ENCODE measurements around the gene RAB27A. TPM values are rescaled to one million over a fixed set of nuclear protein-coding genes. Genes with fewer than 3 reads are reported as not detected.

Gene RAB27A
- total and polyA plus RNA-seq, 9 of the 15 experiments (the other 6 are each of a cell fraction or from before 2014, with no cell fraction given) = 31.5 to 171 (median 80.4) TPM

GRCh38 chr15:55241891-55242290 is 47.7 kb downstream of the RAB27A start:
- Histone ChIP-seq H3K27ac (ENCODE audit: extremely low read depth, low read depth, low read length) (no peak overlapping the region; the same call in 2 of the 3 replicates), H3K9ac (ENCODE audit: insufficient read depth in 1 of 2, low read depth in 2 of 2, low read length in 2 of 2) (no peak overlapping the region), H3K9me3 (replicated peaks; ENCODE audit: control insufficient read depth, insufficient read depth, low read depth, low read length) (no peaks in the 10 kb centered on the region), H3K4me3 (no peak overlapping the region), H3K9me1 (ENCODE audit: control insufficient read depth, insufficient read depth, low read length) (no peaks in the 10 kb centered on the region), H4K20me1 (replicated peaks; ENCODE audit: control insufficient read depth, insufficient read depth, low read length) (no peaks in the 10 kb centered on the region), H3K79me2 (ENCODE audit: control insufficient read depth, insufficient read depth, low read length) (peaks cover 81% of the 10 kb centered on the region), H3K27me3 (ENCODE audit: control insufficient read depth in 2 of 2, insufficient read depth in 2 of 2, low read length in 2 of 2) (no peaks in the 10 kb centered on the region), H2AFZ (ENCODE audit: low read depth, low read length) (no peak overlapping the region), H3K36me3 (ENCODE audit: control insufficient read depth, insufficient read depth, low read length) (0 out of 3 replicates have a peak, but pooled peaks cover 10% of the 10 kb centered on the region), H3K4me2 (ENCODE audit: insufficient read depth, low read length) (no peak overlapping the region), H3K4me1 (replicated peaks in 1 of 2; ENCODE audit: control insufficient read depth in 2 of 2, insufficient read depth in 2 of 2, low read length in 2 of 2) (peaks cover 0 to 43% of the 10 kb centered on the region in 2 experiments; a peak in 3 of 5 replicates)
- TF ChIP-seq MTA3 (IDR thresholded peaks at IDR 0.05; ENCODE audit: borderline replicate concordance) (no peak), KDM1A (IDR thresholded peaks at IDR 0.05) (0 out of 4 replicates have a peak, but pooled peaks of 1 of the 2 experiments have one; percentile 23)
- FAIRE-seq (no peak), DNase-seq (ENCODE audit: extremely low read depth in 1 of 4, low spot score in 3 of 4) (no peak), ATAC-seq (no peak)
- CTCF ChIA-PET (ENCODE audit: low intra/inter-chr PET ratio) = no interaction called here
- BruUV-seq (replicated peaks) = no TSS peak
- intact Hi-C loops (cut with micrococcal nuclease) = no loop called here
- POLR2A ChIA-PET = no interaction called here
- 15% methylated on average over 1 of the region's 1 CpG for WGBS (ENCODE audit: insufficient coverage, low coverage, missing lambda C conversion rate)
- in situ Hi-C loops (cut with MboI) = loop anchor here (5.0 kb wide), 1 partner anchor 40 kb away; no protein-coding TSS in a partner anchor

GRCh38 chr15:55241186-55241585 is 48.4 kb downstream of the RAB27A start:
- no peaks in the 10 kb centered on the region for H3K9me3 ChIP-seq (replicated peaks; ENCODE audit: control insufficient read depth, insufficient read depth, low read depth, low read length)
- WGBS (ENCODE audit: insufficient coverage, low coverage, missing lambda C conversion rate) = 64% methylated on average over 1 of the region's 1 CpG
- ChIA-PET POLR2A (interaction anchor here (1.3 kb wide), 1 partner anchor 9 kb away, joined by 3 read pairs; no protein-coding TSS in a partner anchor), CTCF (ENCODE audit: low intra/inter-chr PET ratio) (no interaction called here)
- BruUV-seq (replicated peaks) = no TSS peak
- H3K9me1 ChIP-seq (ENCODE audit: control insufficient read depth, insufficient read depth, low read length) = no peaks in the 10 kb centered on the region
- H3K4me3 ChIP-seq = no peak overlapping the region
- H4K20me1 ChIP-seq (replicated peaks; ENCODE audit: control insufficient read depth, insufficient read depth, low read length) = no peaks in the 10 kb centered on the region
- ATAC-seq (no peak), DNase-seq (ENCODE audit: extremely low read depth in 1 of 4, low spot score in 3 of 4) (no peak), FAIRE-seq (no peak)
- intact Hi-C loops (cut with micrococcal nuclease) = no loop called here
- in situ Hi-C loops (cut with MboI) = loop anchor here (5.0 kb wide), 1 partner anchor 41 kb away; no protein-coding TSS in a partner anchor
- H3K79me2 ChIP-seq (ENCODE audit: control insufficient read depth, insufficient read depth, low read length) = peaks cover 81% of the 10 kb centered on the region
- no peak overlapping the region for H3K9ac ChIP-seq (ENCODE audit: insufficient read depth in 1 of 2, low read depth in 2 of 2, low read length in 2 of 2)
- no peak overlapping the region for H2AFZ ChIP-seq (ENCODE audit: low read depth, low read length)
- peaks cover 0 to 42% of the 10 kb centered on the region in 2 experiments; a peak in 3 of 5 replicates for H3K4me1 ChIP-seq (replicated peaks in 1 of 2; ENCODE audit: control insufficient read depth in 2 of 2, insufficient read depth in 2 of 2, low read length in 2 of 2)
- 0 out of 3 replicates have a peak overlapping the region, but pooled peaks have one; percentile 18 for H3K27ac ChIP-seq (ENCODE audit: extremely low read depth, low read depth, low read length)
- H3K4me2 ChIP-seq (ENCODE audit: insufficient read depth, low read length) = no peak overlapping the region
- H3K27me3 ChIP-seq (ENCODE audit: control insufficient read depth in 2 of 2, insufficient read depth in 2 of 2, low read length in 2 of 2) = no peaks in the 10 kb centered on the region
- no peak for TF ChIP-seq MITF (IDR thresholded peaks at IDR 0.05)
- TF ChIP-seq NFE2L1 (tag; IDR thresholded peaks at IDR 0.05; ENCODE audit: borderline replicate concordance, low read depth) = no peak
- no peak for TF ChIP-seq TEAD1 (CRISPR knock-in tag; IDR thresholded peaks at IDR 0.05)
- TF ChIP-seq ZNF644 (tag; IDR thresholded peaks at IDR 0.05; ENCODE audit: low read depth) = no peak
- no peak for TF ChIP-seq MAFF (IDR thresholded peaks at IDR 0.05; ENCODE audit: low read length)
- TF ChIP-seq ZNF274 (IDR thresholded peaks at IDR 0.05; ENCODE audit: borderline replicate concordance, low read depth, low read length) = no peak
- H3K36me3 ChIP-seq (ENCODE audit: control insufficient read depth, insufficient read depth, low read length) = 0 out of 3 replicates have a peak, but pooled peaks cover 5% of the 10 kb centered on the region
